Measurements from ENCODE around the gene AP4S1.
A peak's percentile ranks its signal among the peaks of the same experiment; 100 is the strongest.

The AP4S1 gene

GRCh38 chr14:30993071-30993470 is 32.4 kb upstream of the AP4S1 start:
- Histone ChIP-seq H3K9ac (ENCODE audit: low read length in 5 of 5) (no peak overlapping the region), H3K4me1 (ENCODE audit: control insufficient read depth in 5 of 5, insufficient read depth in 5 of 5, low read length in 5 of 5) (peaks cover 1 to 35% (median 26%) of the 10 kb centered on the region in 5 donors), H3K27ac (ENCODE audit: low read depth, low read length) (no peak overlapping the region), H3K36me3 (ENCODE audit: control insufficient read depth in 5 of 5, insufficient read depth in 5 of 5, low read length in 5 of 5) (no peaks in the 10 kb centered on the region), H3K9me3 (ENCODE audit: control insufficient read depth in 5 of 5, low read length in 5 of 5) (peaks cover 0 to 5% (median 2%) of the 10 kb centered on the region in 5 donors), H3K4me3 (ENCODE audit: low read depth in 1 of 5, low read length in 5 of 5) (no peak overlapping the region), H3K27me3 (ENCODE audit: control insufficient read depth in 5 of 5, insufficient read depth in 4 of 5, low read length in 5 of 5) (no peaks in the 10 kb centered on the region)

GRCh38 chr14:30994681-30995620 is 30.5 kb upstream of the AP4S1 start:
- H3K27me3 ChIP-seq (ENCODE audit: control insufficient read depth in 5 of 5, insufficient read depth in 4 of 5, low read length in 5 of 5) = no peaks in the 10 kb centered on the region
- peaks cover 0 to 2% (median 0%) of the 10 kb centered on the region in 5 donors for H3K36me3 ChIP-seq (ENCODE audit: control insufficient read depth in 5 of 5, insufficient read depth in 5 of 5, low read length in 5 of 5)
- H3K9me3 ChIP-seq (ENCODE audit: control insufficient read depth in 5 of 5, low read length in 5 of 5) = peaks cover 0 to 10% (median 7%) of the 10 kb centered on the region in 5 donors
- peak overlapping the region in 2 of 5 donors; percentile 16 to 56 for H3K9ac ChIP-seq (ENCODE audit: low read length in 5 of 5)
- no peak overlapping the region for H3K4me3 ChIP-seq (ENCODE audit: low read depth in 1 of 5, low read length in 5 of 5)
- peak overlapping the region; percentile 67 for H3K27ac ChIP-seq (ENCODE audit: low read depth, low read length)
- peaks cover 1 to 35% (median 26%) of the 10 kb centered on the region in 5 donors for H3K4me1 ChIP-seq (ENCODE audit: control insufficient read depth in 5 of 5, insufficient read depth in 5 of 5, low read length in 5 of 5)

GRCh38 chr14:30995689-30996088 is 29.8 kb upstream of the AP4S1 start:
- Histone ChIP-seq H3K27ac (ENCODE audit: low read depth, low read length) (peak overlapping the region; percentile 67), H3K27me3 (ENCODE audit: control insufficient read depth in 5 of 5, insufficient read depth in 4 of 5, low read length in 5 of 5) (no peaks in the 10 kb centered on the region), H3K9me3 (ENCODE audit: control insufficient read depth in 5 of 5, low read length in 5 of 5) (peaks cover 0 to 10% (median 7%) of the 10 kb centered on the region in 5 donors), H3K4me3 (ENCODE audit: low read depth in 1 of 5, low read length in 5 of 5) (no peak overlapping the region), H3K9ac (ENCODE audit: low read length in 5 of 5) (peak overlapping the region in 2 of 5 donors; percentile 16 to 56), H3K4me1 (ENCODE audit: control insufficient read depth in 5 of 5, insufficient read depth in 5 of 5, low read length in 5 of 5) (peaks cover 1 to 32% (median 26%) of the 10 kb centered on the region in 5 donors), H3K36me3 (ENCODE audit: control insufficient read depth in 5 of 5, insufficient read depth in 5 of 5, low read length in 5 of 5) (peaks cover 0 to 2% (median 0%) of the 10 kb centered on the region in 5 donors)

GRCh38 chr14:30996892-30997659 is 28.4 kb upstream of the AP4S1 start:
- no peak overlapping the region for H3K4me3 ChIP-seq (ENCODE audit: low read depth in 1 of 5, low read length in 5 of 5)

GRCh38 chr14:30998100-30998706 is 27.2 kb upstream of the AP4S1 start:
- Histone ChIP-seq H3K36me3 (ENCODE audit: control insufficient read depth in 5 of 5, insufficient read depth in 5 of 5, low read length in 5 of 5) (peaks cover 2 to 5% (median 4%) of the 10 kb centered on the region in 5 donors), H3K4me1 (ENCODE audit: control insufficient read depth in 5 of 5, insufficient read depth in 5 of 5, low read length in 5 of 5) (peaks cover 1 to 23% (median 18%) of the 10 kb centered on the region in 5 donors), H3K27me3 (ENCODE audit: control insufficient read depth in 5 of 5, insufficient read depth in 4 of 5, low read length in 5 of 5) (no peaks in the 10 kb centered on the region), H3K9ac (ENCODE audit: low read length in 5 of 5) (no peak overlapping the region), H3K27ac (ENCODE audit: low read depth, low read length) (no peak overlapping the region), H3K4me3 (ENCODE audit: low read depth in 1 of 5, low read length in 5 of 5) (no peak overlapping the region), H3K9me3 (ENCODE audit: control insufficient read depth in 5 of 5, low read length in 5 of 5) (peaks cover 0 to 10% (median 7%) of the 10 kb centered on the region in 5 donors)

More at GRCh38 chr14:30996892-30997659, 28.4 kb upstream of the AP4S1 start:
- Histone ChIP-seq H3K27ac (ENCODE audit: low read depth, low read length) (no peak overlapping the region), H3K36me3 (ENCODE audit: control insufficient read depth in 5 of 5, insufficient read depth in 5 of 5, low read length in 5 of 5) (peaks cover 0 to 2% (median 0%) of the 10 kb centered on the region in 5 donors), H3K4me1 (ENCODE audit: control insufficient read depth in 5 of 5, insufficient read depth in 5 of 5, low read length in 5 of 5) (peaks cover 1 to 23% (median 18%) of the 10 kb centered on the region in 5 donors), H3K27me3 (ENCODE audit: control insufficient read depth in 5 of 5, insufficient read depth in 4 of 5, low read length in 5 of 5) (no peaks in the 10 kb centered on the region), H3K9ac (ENCODE audit: low read length in 5 of 5) (no peak overlapping the region), H3K9me3 (ENCODE audit: control insufficient read depth in 5 of 5, low read length in 5 of 5) (peaks cover 0 to 10% (median 7%) of the 10 kb centered on the region in 5 donors)

- H3K36me3 ChIP-seq (ENCODE audit: control insufficient read depth in 5 of 5, insufficient read depth in 5 of 5, low read length in 5 of 5) = peaks cover 2 to 6% (median 4%) of the 10 kb centered on the region in 5 donors
- no peak overlapping the region for H3K27ac ChIP-seq (ENCODE audit: low read depth, low read length)
- no peaks in the 10 kb centered on the region for H3K27me3 ChIP-seq (ENCODE audit: control insufficient read depth in 5 of 5, insufficient read depth in 4 of 5, low read length in 5 of 5)
- peaks cover 1 to 21% (median 18%) of the 10 kb centered on the region in 5 donors for H3K4me1 ChIP-seq (ENCODE audit: control insufficient read depth in 5 of 5, insufficient read depth in 5 of 5, low read length in 5 of 5)
- no peak overlapping the region for H3K9ac ChIP-seq (ENCODE audit: low read length in 5 of 5)
- H3K9me3 ChIP-seq (ENCODE audit: control insufficient read depth in 5 of 5, low read length in 5 of 5) = peaks cover 0 to 10% (median 7%) of the 10 kb centered on the region in 5 donors
- H3K4me3 ChIP-seq (ENCODE audit: low read depth in 1 of 5, low read length in 5 of 5) = no peak overlapping the region
Measured at GRCh38 chr14:30999038-30999773, 26.2 kb upstream of the AP4S1 start.

GRCh38 chr14:31000629-31001338 is 24.7 kb upstream of the AP4S1 start:
- peaks cover 0 to 10% (median 7%) of the 10 kb centered on the region in 5 donors for H3K9me3 ChIP-seq (ENCODE audit: control insufficient read depth in 5 of 5, low read length in 5 of 5)
- no peak overlapping the region for H3K27ac ChIP-seq (ENCODE audit: low read depth, low read length)
- H3K36me3 ChIP-seq (ENCODE audit: control insufficient read depth in 5 of 5, insufficient read depth in 5 of 5, low read length in 5 of 5) = peaks cover 2 to 11% (median 7%) of the 10 kb centered on the region in 5 donors
- peaks cover 1 to 6% (median 6%) of the 10 kb centered on the region in 5 donors for H3K4me1 ChIP-seq (ENCODE audit: control insufficient read depth in 5 of 5, insufficient read depth in 5 of 5, low read length in 5 of 5)
- no peak overlapping the region for H3K9ac ChIP-seq (ENCODE audit: low read length in 5 of 5)
- no peaks in the 10 kb centered on the region for H3K27me3 ChIP-seq (ENCODE audit: control insufficient read depth in 5 of 5, insufficient read depth in 4 of 5, low read length in 5 of 5)
- no peak overlapping the region for H3K4me3 ChIP-seq (ENCODE audit: low read depth in 1 of 5, low read length in 5 of 5)

GRCh38 chr14:31001339-31001658 is 24.1 kb upstream of the AP4S1 start:
- peaks cover 2 to 14% (median 9%) of the 10 kb centered on the region in 5 donors for H3K36me3 ChIP-seq (ENCODE audit: control insufficient read depth in 5 of 5, insufficient read depth in 5 of 5, low read length in 5 of 5)
- peaks cover 0 to under 1% (median under 1%) of the 10 kb centered on the region in 5 donors for H3K4me1 ChIP-seq (ENCODE audit: control insufficient read depth in 5 of 5, insufficient read depth in 5 of 5, low read length in 5 of 5)

GRCh38 chr14:31003284-31003683 is 22.2 kb upstream of the AP4S1 start:
- peaks cover 2 to 14% (median 9%) of the 10 kb centered on the region in 5 donors for H3K36me3 ChIP-seq (ENCODE audit: control insufficient read depth in 5 of 5, insufficient read depth in 5 of 5, low read length in 5 of 5)
- H3K27me3 ChIP-seq (ENCODE audit: control insufficient read depth in 5 of 5, insufficient read depth in 4 of 5, low read length in 5 of 5) = no peaks in the 10 kb centered on the region
- H3K4me1 ChIP-seq (ENCODE audit: control insufficient read depth in 5 of 5, insufficient read depth in 5 of 5, low read length in 5 of 5) = no peaks in the 10 kb centered on the region
- no peak overlapping the region for H3K27ac ChIP-seq (ENCODE audit: low read depth, low read length)
- peaks cover 0 to 5% (median 2%) of the 10 kb centered on the region in 5 donors for H3K9me3 ChIP-seq (ENCODE audit: control insufficient read depth in 5 of 5, low read length in 5 of 5)
- no peak overlapping the region for H3K9ac ChIP-seq (ENCODE audit: low read length in 5 of 5)
- no peak overlapping the region for H3K4me3 ChIP-seq (ENCODE audit: low read depth in 1 of 5, low read length in 5 of 5)

More at GRCh38 chr14:31001339-31001658, 24.1 kb upstream of the AP4S1 start:
- no peak overlapping the region for H3K9ac ChIP-seq (ENCODE audit: low read length in 5 of 5)
- H3K27ac ChIP-seq (ENCODE audit: low read depth, low read length) = no peak overlapping the region
- H3K9me3 ChIP-seq (ENCODE audit: control insufficient read depth in 5 of 5, low read length in 5 of 5) = peaks cover 0 to 10% (median 7%) of the 10 kb centered on the region in 5 donors
- H3K4me3 ChIP-seq (ENCODE audit: low read depth in 1 of 5, low read length in 5 of 5) = no peak overlapping the region
- no peaks in the 10 kb centered on the region for H3K27me3 ChIP-seq (ENCODE audit: control insufficient read depth in 5 of 5, insufficient read depth in 4 of 5, low read length in 5 of 5)
